HepG2 (cell line): ENCODE measurements around the gene BRINP1. TPM values are rescaled to one million over a fixed set of nuclear protein-coding genes. Genes with fewer than 3 reads are reported as not detected.

Experiments used
- ATAC-seq: fragments of 200-7000 bp; cut with Tn5 transposase; 3 replicates; pipeline ENCODE4 v1.9.1; 2020; ENCODE audit warnings: mild to moderate bottlenecking, moderate library complexity
- BruUV-seq: library from RNA; stranded (reverse); fragments of 400-500 nt; replicated peaks from 2 replicates; lab custom pipeline; 2021; lab: Mats Ljungman, UMichigan
- CTCF ChIA-PET: fragments of 300-600 bp; formaldehyde crosslinking; extraction: SDS; loops from one replicate; lab custom pipeline; 2021; ENCODE audit warnings: low total read pairs, inconsistent platforms, low intra/inter-chr PET ratio; lab: Yijun Ruan, JAX
- POLR2A ChIA-PET: fragments of 350-600 bp; sonication (Branson Sonifier 250); formaldehyde crosslinking; loops from one replicate; lab custom pipeline; 2020; ENCODE audit warnings: antibody characterized with exemption, inconsistent platforms; lab: Yijun Ruan, JAX
- DNase-seq: peaks from one replicate; pipeline ENCODE4 v3.0.0-alpha.2; 2015; ENCODE audit warnings: low spot score
- FAIRE-seq: peaks from 3 replicates; lab custom pipeline; 2011; peaks lifted over from hg19 to GRCh38; lab: Jason Lieb, UNC
- H2AFZ ChIP-seq: one replicate; pipeline ENCODE4 v1.6.1; 2011; ENCODE audit warnings: low read length, inconsistent platforms
- H3K27ac ChIP-seq: fragments of 300-600 bp; 3 replicates; pipeline ENCODE4 v1.8.0; 2011; ENCODE audit warnings: mixed run types, mild to moderate bottlenecking, mixed read lengths, low read length, inconsistent platforms; ENCODE audit not compliant: insufficient read depth; ENCODE audit errors: extremely low read length
- H3K27me3 ChIP-seq, 2 experiments: fragments of 200-600 bp in 1 of 2; 2 replicates in 1 of 2; 3 replicates in 1 of 2; pipeline versions ENCODE4 v1.6.0 to v1.8.0; 2011; ENCODE audit warnings: low read length in 2 of 2, mild to moderate bottlenecking in 2 of 2, moderate library complexity in 2 of 2, inconsistent platforms in 1 of 2; ENCODE audit not compliant: insufficient read depth in 2 of 2, control insufficient read depth in 1 of 2
- H3K36me3 ChIP-seq, 2 experiments: fragments of 200-600 bp in 1 of 2; replicated peaks in 1 of 2; 2 replicates in 1 of 2; 3 replicates in 1 of 2; pipeline versions ENCODE4 v1.5.1 to v1.8.0; 2011; ENCODE audit warnings: low read length in 2 of 2, inconsistent platforms in 1 of 2; ENCODE audit not compliant: insufficient read depth in 2 of 2, control insufficient read depth in 1 of 2
- H3K4me1 ChIP-seq: 2 replicates; pipeline ENCODE4 v1.5.1; 2012; ENCODE audit warnings: low read length, inconsistent platforms; ENCODE audit not compliant: insufficient read depth
- H3K4me2 ChIP-seq: 2 replicates; pipeline ENCODE4 v1.6.0; 2011; ENCODE audit warnings: low read depth, low read length, inconsistent platforms
- H3K4me3 ChIP-seq, 3 experiments: fragments of 200-600 bp in 1 of 3; sonication (generic), shearing (Covaris generic) in 1 of 3; replicated peaks in 1 of 3; 2 replicates each; pipeline ENCODE4 v1.5.1; 2011 to 2016; ENCODE audit warnings: low read length in 3 of 3, inconsistent platforms in 2 of 3, low read depth in 2 of 3, mild to moderate bottlenecking in 2 of 3, control low read depth in 1 of 3, mixed read lengths in 1 of 3; ENCODE audit not compliant: insufficient read depth in 1 of 3
- H3K79me2 ChIP-seq: one replicate; pipeline ENCODE4 v1.6.1; 2011; ENCODE audit warnings: low read length, inconsistent platforms; ENCODE audit not compliant: insufficient read depth
- H3K9ac ChIP-seq: 2 replicates; pipeline ENCODE4 v1.6.0; 2011; ENCODE audit warnings: mild to moderate bottlenecking, low read depth, low read length, inconsistent platforms; ENCODE audit not compliant: insufficient read depth
- H3K9me3 ChIP-seq: 2 replicates; pipeline ENCODE4 v1.5.1; 2012; ENCODE audit warnings: mild to moderate bottlenecking, low read length
- H4K20me1 ChIP-seq: 2 replicates; pipeline ENCODE4 v1.6.0; 2011; ENCODE audit warnings: inconsistent platforms, mild to moderate bottlenecking, low read length, moderate library complexity; ENCODE audit not compliant: insufficient read depth
- ARID2 ChIP-seq: sonication (generic); formaldehyde crosslinking; IDR thresholded peaks from 2 replicates; pipeline ENCODE4 v1.8.1; 2022; ENCODE audit warnings: mild to moderate bottlenecking, missing genetic modification reagents, borderline replicate concordance
- CBX1 ChIP-seq: IDR thresholded peaks from one replicate; pipeline ENCODE4 v1.6.1; 2016; ENCODE audit warnings: antibody characterized with exemption, low read depth
- CENPBD1 ChIP-seq: sonication (generic); formaldehyde crosslinking; IDR thresholded peaks from 2 replicates; pipeline ENCODE4 v1.8.0; 2022; ENCODE audit warnings: missing genetic modification reagents, low read depth, mild to moderate bottlenecking, borderline replicate concordance
- DRAP1 ChIP-seq: IDR thresholded peaks from 2 replicates; pipeline ENCODE4 v1.6.1; 2016; ENCODE audit warnings: missing genetic modification reagents, missing compliant biosample characterization
- FUBP1 ChIP-seq: sonication (generic); formaldehyde crosslinking; IDR thresholded peaks from 2 replicates; pipeline ENCODE4 v1.5.1; 2020; ENCODE audit warnings: missing genetic modification reagents, mild to moderate bottlenecking, borderline replicate concordance
- ISX ChIP-seq: sonication (generic); formaldehyde crosslinking; conservative IDR thresholded peaks from 2 replicates; pipeline ENCODE4 v1.5.0; 2020; ENCODE audit warnings: missing genetic modification reagents
- SKI ChIP-seq: fragments of 450-650 bp; IDR thresholded peaks from one replicate; pipeline ENCODE4 v1.6.1; 2018; ENCODE audit warnings: mild to moderate bottlenecking; ENCODE audit not compliant: partially characterized antibody
- ZBTB43 ChIP-seq: sonication (generic); formaldehyde crosslinking; conservative IDR thresholded peaks from 2 replicates; pipeline ENCODE4 v1.4.0; 2020; ENCODE audit warnings: missing genetic modification reagents
- ZNF264 ChIP-seq: sonication (generic); formaldehyde crosslinking; IDR thresholded peaks from 2 replicates; pipeline ENCODE4 v1.4.0; 2020; ENCODE audit warnings: missing genetic modification reagents
- ZNF768 ChIP-seq: sonication (generic); formaldehyde crosslinking; IDR thresholded peaks from 2 replicates; pipeline ENCODE4 v1.4.0; 2020; ENCODE audit warnings: missing genetic modification reagents
- ZNF770 ChIP-seq: sonication (generic); formaldehyde crosslinking; IDR thresholded peaks from 2 replicates; pipeline ENCODE4 v1.5.0; 2020; ENCODE audit warnings: mild to moderate bottlenecking, missing genetic modification reagents
- WGBS: methylation state at CpG from one replicate; pipeline ENCODE4 v1.1.6; 2017; ENCODE audit warnings: low lambda C conversion rate; 5-methylcytosine and 5-hydroxymethylcytosine counted together
- in situ Hi-C: cut with HindIII; loops from 2 replicates; pipeline ENCODE4 v1.10.0; 2017; ENCODE audit warnings: low pct_unique_long_range_greater_than_20kb; ENCODE audit not compliant: extremely low pct_ligation_motif_present
- intact Hi-C: fragments of 100-400 bp; cut with micrococcal nuclease; formaldehyde crosslinking; loops from one replicate; pipeline ENCODE4 v1.10.0; 2022; ENCODE audit not compliant: unreplicated experiment
- polyA plus RNA-seq, 8 experiments: library from polyadenylated mRNA; depleted of rRNA in 3 of 8; stranded (reverse) in 7 of 8; unstranded in 1 of 8; fragments of >200 nt; fragmentation: Illumina TruSeq in 4 of 8; extraction: Trizol in 4 of 8; gene quantifications; 2 replicates each; pipeline versions ENCODE4 v1.2.1 to v1.2.3, GENCODE V29; 2011 to 2016; ENCODE audit warnings: low read depth in 4 of 8, missing spikeins in 1 of 8, mixed read lengths in 1 of 8; ENCODE audit not compliant: insufficient read depth in 1 of 8
- total RNA-seq, 5 experiments: library from RNA; depleted of rRNA; stranded (reverse); fragments of >200 nt; fragmentation: Illumina TruSeq; extraction: Trizol; gene quantifications; 2 replicates each; pipeline ENCODE4 v1.2.3, GENCODE V29; 2016; ENCODE audit warnings: low read depth in 1 of 5

Gene BRINP1
- total and polyA plus RNA-seq, 2 of the 13 experiments (the other 11 are each of a cell fraction or from before 2014, with no cell fraction given): not detected

- POLR2A ChIA-PET: no interaction called here
- ATAC-seq: peak; percentile 30; the same call in 1 of the 3 replicates
- no peak for TF ChIP-seq CENPBD1 (CRISPR knock-in tag)
- Histone ChIP-seq H3K27me3 (no peaks in the 10 kb centered on the region), H3K4me1 (no peaks in the 10 kb centered on the region), H3K79me2 (no peaks in the 10 kb centered on the region), H4K20me1 (no peaks in the 10 kb centered on the region), H3K9ac (no peak overlapping the region), H3K4me3 (no peak overlapping the region), H3K27ac (no peak overlapping the region), H3K4me2 (no peak overlapping the region), H2AFZ (no peak overlapping the region), H3K9me3 (no peaks in the 10 kb centered on the region), H3K36me3 (no peaks in the 10 kb centered on the region)
- CTCF ChIA-PET: no interaction called here
- BruUV-seq: no TSS peak
- no peak for FAIRE-seq
- in situ Hi-C loops (no loop called here), intact Hi-C loops (no loop called here)
- no peak for DNase-seq
- 0% methylated on average over 2 of the region's 4 CpGs for WGBS
Observed at GRCh38 chr9:119412399-119412798, 43.2 kb upstream of the BRINP1 start.

GRCh38 chr9:119409552-119409951 is 40.3 kb upstream of the BRINP1 start:
- H2AFZ ChIP-seq: no peak overlapping the region
- no TSS peak for BruUV-seq
- no peaks in the 10 kb centered on the region for H3K9me3 ChIP-seq
- H4K20me1 ChIP-seq: no peaks in the 10 kb centered on the region
- no peak overlapping the region for H3K9ac ChIP-seq
- H3K4me1 ChIP-seq: no peaks in the 10 kb centered on the region
- WGBS: 9% methylated on average over 2 of the region's 3 CpGs
- no peak overlapping the region for H3K27ac ChIP-seq
- intact Hi-C loops: no loop called here
- no peak overlapping the region for H3K4me2 ChIP-seq
- no peaks in the 10 kb centered on the region for H3K36me3 ChIP-seq
- no peak for DNase-seq
- POLR2A ChIA-PET: no interaction called here
- CTCF ChIA-PET: no interaction called here
- H3K27me3 ChIP-seq: no peaks in the 10 kb centered on the region
- in situ Hi-C loops: no loop called here
- H3K79me2 ChIP-seq: no peaks in the 10 kb centered on the region
- H3K4me3 ChIP-seq: no peak overlapping the region
- no peak for FAIRE-seq
- peak; percentile 44; the same call in 1 of the 3 replicates for ATAC-seq
- no peak for TF ChIP-seq FUBP1
- TF ChIP-seq DRAP1 (CRISPR knock-in tag): no peak
- TF ChIP-seq ARID2 (CRISPR knock-in tag): no peak
- TF ChIP-seq ZNF770: no peak
- TF ChIP-seq ZNF264 (CRISPR knock-in tag): no peak
- TF ChIP-seq CBX1: no peak
- no peak for TF ChIP-seq ZNF768 (CRISPR knock-in tag)
- no peak for TF ChIP-seq ISX (CRISPR knock-in tag)
- TF ChIP-seq SKI: no peak
- no peak for TF ChIP-seq ZBTB43
